Measurements from ENCODE around the gene B4GALT6. TPM values are rescaled to one million over a fixed set of nuclear protein-coding genes. Genes with fewer than 3 reads are reported as not detected.

The B4GALT6 gene
- total RNA-seq, 1 donor from 2014 or later: 16.3 TPM

DNA sequence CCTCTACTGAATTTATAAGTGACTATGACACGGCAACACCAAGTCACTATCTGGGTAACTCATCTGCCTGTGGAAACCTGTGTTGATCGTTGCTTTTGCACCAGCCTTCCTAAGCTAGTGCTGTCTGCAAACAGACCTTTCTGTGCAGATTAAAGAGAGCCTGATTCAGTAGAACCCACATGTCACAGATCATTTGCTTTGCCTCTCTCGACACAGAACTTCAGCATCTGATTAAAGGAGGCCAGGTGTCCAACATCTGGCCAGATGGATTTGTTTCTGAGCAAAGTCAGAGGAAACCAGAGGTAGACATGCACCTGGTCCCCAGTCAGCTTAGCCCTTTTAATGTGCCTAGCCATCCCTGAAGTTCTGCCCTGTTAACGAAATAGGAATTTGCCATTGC is 107.7 kb downstream of the B4GALT6 start:
- Histone ChIP-seq H3K4me3 (no peak overlapping the region), H2AFZ (replicated peaks) (no peak overlapping the region), H3K27ac (no peak overlapping the region), H4K20me1 (ENCODE audit: low read depth) (no peaks in the 10 kb centered on the region), H3K9me3 (ENCODE audit: low read depth) (no peaks in the 10 kb centered on the region), H3K4me2 (no peak overlapping the region), H3K36me3 (no peaks in the 10 kb centered on the region), H3K79me2 (ENCODE audit: low read depth) (no peaks in the 10 kb centered on the region), H3F3A (ENCODE audit: low read depth) (peaks cover 8% of the 10 kb centered on the region), H3K27me3 (no peaks in the 10 kb centered on the region), H3K4me1 (peaks cover 8% of the 10 kb centered on the region), H3K9ac (no peak overlapping the region)
- no peak overlapping the region for H3K4me3 Mint-ChIP-seq
- TF ChIP-seq EZH2 (IDR thresholded peaks at IDR 0.05) (no peak), EZH2phosphoT487 (IDR thresholded peaks at IDR 0.05) (no peak)
- TF ChIP-seq, protein P1, sequence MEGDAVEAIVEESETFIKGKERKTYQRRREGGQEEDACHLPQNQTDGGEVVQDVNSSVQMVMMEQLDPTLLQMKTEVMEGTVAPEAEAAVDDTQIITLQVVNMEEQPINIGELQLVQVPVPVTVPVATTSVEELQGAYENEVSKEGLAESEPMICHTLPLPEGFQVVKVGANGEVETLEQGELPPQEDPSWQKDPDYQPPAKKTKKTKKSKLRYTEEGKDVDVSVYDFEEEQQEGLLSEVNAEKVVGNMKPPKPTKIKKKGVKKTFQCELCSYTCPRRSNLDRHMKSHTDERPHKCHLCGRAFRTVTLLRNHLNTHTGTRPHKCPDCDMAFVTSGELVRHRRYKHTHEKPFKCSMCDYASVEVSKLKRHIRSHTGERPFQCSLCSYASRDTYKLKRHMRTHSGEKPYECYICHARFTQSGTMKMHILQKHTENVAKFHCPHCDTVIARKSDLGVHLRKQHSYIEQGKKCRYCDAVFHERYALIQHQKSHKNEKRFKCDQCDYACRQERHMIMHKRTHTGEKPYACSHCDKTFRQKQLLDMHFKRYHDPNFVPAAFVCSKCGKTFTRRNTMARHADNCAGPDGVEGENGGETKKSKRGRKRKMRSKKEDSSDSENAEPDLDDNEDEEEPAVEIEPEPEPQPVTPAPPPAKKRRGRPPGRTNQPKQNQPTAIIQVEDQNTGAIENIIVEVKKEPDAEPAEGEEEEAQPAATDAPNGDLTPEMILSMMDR (IDR thresholded peaks at IDR 0.05): no peak
- H3K9me3 Mint-ChIP-seq: no peaks in the 10 kb centered on the region
- no peaks in the 10 kb centered on the region for H3K27me3 Mint-ChIP-seq (ENCODE audit: insufficient read depth, low read depth)
- DNase-seq (ENCODE audit: low spot score): no peak
- H3K36me3 Mint-ChIP-seq: no peaks in the 10 kb centered on the region
- no peak overlapping the region for H3K27ac Mint-ChIP-seq
- peaks cover 16% of the 10 kb centered on the region for H3K4me1 Mint-ChIP-seq

DNA sequence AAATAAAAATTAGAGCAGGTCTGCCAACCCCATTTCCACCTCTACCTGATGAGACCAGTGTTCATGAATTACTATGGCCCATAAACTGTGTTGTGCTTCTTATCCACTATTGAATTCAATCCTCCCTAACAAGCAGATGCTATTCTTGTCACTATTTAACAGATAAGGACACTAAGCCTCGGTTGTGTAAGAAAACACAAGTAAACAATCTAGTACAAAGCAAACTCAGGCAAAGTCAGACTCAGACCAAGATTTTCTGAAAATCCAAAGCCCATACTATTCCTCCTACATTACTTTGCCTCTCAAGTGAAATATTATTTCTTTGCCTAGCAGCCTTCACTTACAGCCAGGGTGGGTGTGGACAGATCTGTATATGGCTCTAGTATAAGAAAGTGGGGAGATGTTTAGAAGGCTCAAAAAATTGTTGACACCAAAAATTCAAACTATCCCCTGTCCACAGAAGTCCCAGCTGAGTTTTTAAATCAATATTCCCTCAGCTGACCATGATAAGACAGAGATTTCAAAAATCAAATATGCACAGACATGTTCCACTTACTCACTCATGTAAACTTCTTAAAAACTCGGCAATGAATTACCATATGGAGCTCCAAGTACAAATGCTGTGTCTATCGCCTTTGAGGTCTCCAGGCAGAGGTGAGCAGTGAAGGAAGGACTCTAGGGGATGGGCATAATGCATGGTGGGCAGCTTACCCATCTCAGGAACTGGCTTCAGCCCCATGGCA is 108.7 kb downstream of the B4GALT6 start:
- Histone ChIP-seq H3F3A (ENCODE audit: low read depth) (peaks cover 12% of the 10 kb centered on the region), H3K9ac (no peak overlapping the region), H3K27me3 (no peaks in the 10 kb centered on the region), H3K79me2 (ENCODE audit: low read depth) (no peaks in the 10 kb centered on the region), H3K36me3 (no peaks in the 10 kb centered on the region), H3K4me1 (peaks cover 13% of the 10 kb centered on the region), H3K4me3 (no peak overlapping the region), H4K20me1 (ENCODE audit: low read depth) (no peaks in the 10 kb centered on the region), H3K4me2 (no peak overlapping the region), H3K9me3 (ENCODE audit: low read depth) (no peaks in the 10 kb centered on the region), H3K27ac (no peak overlapping the region), H2AFZ (replicated peaks) (no peak overlapping the region)
- Mint-ChIP-seq H3K36me3 (no peaks in the 10 kb centered on the region), H3K4me3 (no peak overlapping the region), H3K9me3 (no peaks in the 10 kb centered on the region), H3K27me3 (ENCODE audit: insufficient read depth, low read depth) (no peaks in the 10 kb centered on the region), H3K27ac (no peak overlapping the region), H3K4me1 (peaks cover 25% of the 10 kb centered on the region)
- DNase-seq (ENCODE audit: low spot score): no peak
- TF ChIP-seq, protein P1 (IDR thresholded peaks at IDR 0.05): no peak
- no peak for TF ChIP-seq EZH2phosphoT487 (IDR thresholded peaks at IDR 0.05)
- TF ChIP-seq EZH2 (IDR thresholded peaks at IDR 0.05): no peak

DNA sequence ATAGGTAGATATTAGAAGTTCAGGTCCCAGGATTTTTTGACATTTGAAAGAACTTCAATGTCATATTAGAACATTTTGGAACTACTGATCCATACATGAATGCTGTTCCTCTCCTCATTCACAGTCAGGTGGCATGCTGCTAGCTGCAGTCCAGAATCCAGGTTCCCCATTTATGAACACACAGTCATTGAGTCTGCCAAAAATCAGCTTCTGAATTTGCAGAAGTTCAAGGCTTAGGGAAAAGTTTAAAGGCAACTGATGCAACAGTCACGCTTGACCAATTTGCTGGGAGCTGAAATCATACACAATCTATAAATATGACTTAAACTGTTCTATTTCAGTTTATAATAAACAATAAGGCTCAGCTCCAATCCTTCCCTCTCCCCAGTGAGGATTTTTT is 110.0 kb downstream of the B4GALT6 start:
- Histone ChIP-seq H3F3A (ENCODE audit: low read depth) (peaks cover 12% of the 10 kb centered on the region), H3K4me1 (peaks cover 13% of the 10 kb centered on the region), H3K4me3 (no peak overlapping the region), H3K27me3 (no peaks in the 10 kb centered on the region), H3K79me2 (ENCODE audit: low read depth) (no peaks in the 10 kb centered on the region), H3K4me2 (no peak overlapping the region), H3K27ac (no peak overlapping the region), H2AFZ (replicated peaks) (no peak overlapping the region), H4K20me1 (ENCODE audit: low read depth) (no peaks in the 10 kb centered on the region), H3K36me3 (no peaks in the 10 kb centered on the region), H3K9ac (no peak overlapping the region), H3K9me3 (ENCODE audit: low read depth) (no peaks in the 10 kb centered on the region)
- no peaks in the 10 kb centered on the region for H3K36me3 Mint-ChIP-seq
- H3K4me1 Mint-ChIP-seq: peaks cover 25% of the 10 kb centered on the region
- H3K27ac Mint-ChIP-seq: no peak overlapping the region
- TF ChIP-seq EZH2 (IDR thresholded peaks at IDR 0.05) (no peak), EZH2phosphoT487 (IDR thresholded peaks at IDR 0.05) (no peak)
- TF ChIP-seq, protein P1 (IDR thresholded peaks at IDR 0.05): no peak
- DNase-seq (ENCODE audit: low spot score): no peak
- peaks cover under 1% of the 10 kb centered on the region for H3K27me3 Mint-ChIP-seq (ENCODE audit: insufficient read depth, low read depth)
- no peaks in the 10 kb centered on the region for H3K9me3 Mint-ChIP-seq
- no peak overlapping the region for H3K4me3 Mint-ChIP-seq

Other genes with a start within 250 kb of the B4GALT6 start
- not detected in 2 replicates for gene DSG3, start 236.8 kb downstream of the B4GALT6 start, total RNA-seq (ENCODE audit: low replicate concordance)
- gene DSG2, start 186.4 kb downstream of the B4GALT6 start, total RNA-seq (ENCODE audit: low replicate concordance): 50.5 and 65.6 TPM in 2 replicates
- gene TTR, start 92.7 kb downstream of the B4GALT6 start, total RNA-seq (ENCODE audit: low replicate concordance): 1.8 TPM in 1 of 2 replicates, not detected in the other
- gene SLC25A52, start 76.3 kb upstream of the B4GALT6 start, total RNA-seq (ENCODE audit: low replicate concordance): not detected in 2 replicates